GM23248 (cell line): ENCODE results near the gene EEPD1. TPM values are rescaled to one million over a fixed set of nuclear protein-coding genes. Genes with fewer than 3 reads are reported as not detected.

Source experiments
- DNase-seq: peaks from one replicate; pipeline ENCODE4 v3.0.0-alpha.2; 2015
- H2AFZ ChIP-seq: fragments of 200-600 bp; sonication (generic); 2 replicates; pipeline ENCODE4 v1.6.1; 2016; ENCODE audit warnings: antibody characterized with exemption
- H3F3A ChIP-seq: fragments of 200-600 bp; sonication (generic); 2 replicates; pipeline ENCODE4 v1.6.1; 2016; ENCODE audit warnings: mild to moderate bottlenecking, antibody characterized with exemption, mixed run types; ENCODE audit not compliant: insufficient read depth
- H3K27ac ChIP-seq: fragments of 200-600 bp; sonication (generic); 2 replicates; pipeline ENCODE4 v1.5.1; 2016; ENCODE audit warnings: mild to moderate bottlenecking
- H3K27me3 ChIP-seq: fragments of 200-600 bp; sonication (generic); replicated peaks from 2 replicates; pipeline ENCODE4 v1.6.1; 2016; ENCODE audit warnings: mild to moderate bottlenecking; ENCODE audit not compliant: insufficient read depth
- H3K36me3 ChIP-seq: fragments of 200-600 bp; sonication (generic); 2 replicates; pipeline ENCODE4 v1.6.1; 2016; ENCODE audit warnings: low read depth, mild to moderate bottlenecking
- H3K4me1 ChIP-seq: fragments of 200-600 bp; sonication (generic); 2 replicates; pipeline ENCODE4 v1.6.1; 2016; ENCODE audit warnings: mild to moderate bottlenecking; ENCODE audit not compliant: insufficient read depth
- H3K4me2 ChIP-seq: fragments of 200-600 bp; sonication (generic); one replicate; pipeline ENCODE4 v1.6.1; 2016; ENCODE audit warnings: mild to moderate bottlenecking; ENCODE audit not compliant: unreplicated experiment
- H3K4me3 ChIP-seq: fragments of 200-600 bp; sonication (generic); 2 replicates; pipeline ENCODE4 v1.5.1; 2016; ENCODE audit warnings: mild to moderate bottlenecking
- H3K79me2 ChIP-seq: fragments of 200-600 bp; sonication (generic); 2 replicates; pipeline ENCODE4 v1.6.1; 2016; ENCODE audit warnings: mild to moderate bottlenecking; ENCODE audit not compliant: insufficient read depth
- H3K9ac ChIP-seq: fragments of 200-600 bp; sonication (generic); 2 replicates; pipeline ENCODE4 v1.6.1; 2016; ENCODE audit warnings: mild to moderate bottlenecking
- H3K9me2 ChIP-seq: fragments of 200-600 bp; sonication (generic); 2 replicates; pipeline ENCODE4 v1.6.1; 2016; ENCODE audit warnings: mixed run types, mild to moderate bottlenecking, moderate library complexity; ENCODE audit not compliant: insufficient read depth
- H3K9me3 ChIP-seq: fragments of 200-600 bp; sonication (generic); one replicate; pipeline ENCODE4 v1.6.1; 2017; ENCODE audit warnings: low read depth
- H4K20me1 ChIP-seq: fragments of 200-600 bp; sonication (generic); 2 replicates; pipeline ENCODE4 v1.6.0; 2016; ENCODE audit not compliant: insufficient read depth
- EZH2 ChIP-seq: fragments of 200-600 bp; sonication (generic); IDR thresholded peaks from 2 replicates; pipeline ENCODE4 v1.6.1; 2018; ENCODE audit warnings: antibody characterized with exemption, mild to moderate bottlenecking; ENCODE audit not compliant: insufficient read depth, poor library complexity, severe bottlenecking
- EZH2phosphoT487 ChIP-seq: fragments of 200-600 bp; sonication (generic); IDR thresholded peaks from 2 replicates; pipeline ENCODE4 v1.6.1; 2018; ENCODE audit warnings: antibody characterized with exemption, moderate library complexity, mild to moderate bottlenecking, low read depth; ENCODE audit not compliant: insufficient read depth
- WGBS, 2 experiments: methylation state at CpG; one replicate each; pipeline ENCODE4 v1.1.6; 2015 to 2017; ENCODE audit warnings: low lambda C conversion rate in 2 of 2, low coverage in 1 of 2; ENCODE audit errors: missing lambda C conversion rate in 2 of 2; 5-methylcytosine and 5-hydroxymethylcytosine counted together
- in situ Hi-C: fragments of 300-500 bp; cut with MboI; formaldehyde crosslinking; loops from 2 replicates; pipeline ENCODE4 v1.15.0; 2020
- polyA plus RNA-seq: library from polyadenylated mRNA; unstranded; fragments of >200 nt; fragmentation: Nextera tagmentation; extraction: Ambion mirVana; gene quantifications from 2 replicates; pipeline ENCODE4 v1.2.1, GENCODE V29; 2016
- total RNA-seq: library from RNA; depleted of rRNA; stranded (reverse); fragments of >200 nt; shearing (Covaris generic); gene quantifications from 2 replicates; pipeline ENCODE4 v1.2.3, GENCODE V29; 2014

EEPD1 gene
- total and polyA plus RNA-seq, 2 experiments from 2014 or later = 1.6 to 5.2 TPM

GRCh38 chr7:36198854-36199266 lies 45.8 kb downstream of the EEPD1 start:
- peaks cover 4% of the 10 kb centered on the region; the same call in 1 of the 2 replicates for H3K4me1 ChIP-seq
- no peak overlapping the region for H3K4me2 ChIP-seq
- 76% methylated on average over 4 of the region's 4 CpGs for WGBS, 2 experiments
- no peaks in the 10 kb centered on the region for H3K27me3 ChIP-seq
- H3K79me2 ChIP-seq = no peaks in the 10 kb centered on the region
- no peak overlapping the region for H3K27ac ChIP-seq
- H3F3A ChIP-seq = no peaks in the 10 kb centered on the region
- no peak overlapping the region for H3K4me3 ChIP-seq
- no peaks in the 10 kb centered on the region for H3K36me3 ChIP-seq
- H4K20me1 ChIP-seq = no peaks in the 10 kb centered on the region
- no peak overlapping the region for H2AFZ ChIP-seq
- no peak overlapping the region for H3K9ac ChIP-seq
- no peaks in the 10 kb centered on the region for H3K9me2 ChIP-seq
- in situ Hi-C loops = no loop called here
- no peak for TF ChIP-seq EZH2
- no peaks in the 10 kb centered on the region for H3K9me3 ChIP-seq
- DNase-seq = no peak

GRCh38 chr7:36199329-36199728 lies 46.3 kb downstream of the EEPD1 start:
- Histone ChIP-seq H3K9ac (no peak overlapping the region), H3K4me3 (no peak overlapping the region), H3K27ac (no peak overlapping the region), H3K27me3 (no peaks in the 10 kb centered on the region), H3K9me2 (no peaks in the 10 kb centered on the region), H3K4me2 (no peak overlapping the region), H3F3A (no peaks in the 10 kb centered on the region), H3K36me3 (no peaks in the 10 kb centered on the region), H3K9me3 (no peaks in the 10 kb centered on the region), H3K4me1 (peaks cover 4% of the 10 kb centered on the region; the same call in 1 of the 2 replicates), H2AFZ (no peak overlapping the region), H3K79me2 (no peaks in the 10 kb centered on the region), H4K20me1 (no peaks in the 10 kb centered on the region)
- no peak for DNase-seq
- in situ Hi-C loops = no loop called here
- TF ChIP-seq EZH2phosphoT487 (no peak), EZH2 (no peak)
- 43 to 50% methylated on average over 1 of the region's 1 CpG for WGBS, 2 experiments

DNA sequence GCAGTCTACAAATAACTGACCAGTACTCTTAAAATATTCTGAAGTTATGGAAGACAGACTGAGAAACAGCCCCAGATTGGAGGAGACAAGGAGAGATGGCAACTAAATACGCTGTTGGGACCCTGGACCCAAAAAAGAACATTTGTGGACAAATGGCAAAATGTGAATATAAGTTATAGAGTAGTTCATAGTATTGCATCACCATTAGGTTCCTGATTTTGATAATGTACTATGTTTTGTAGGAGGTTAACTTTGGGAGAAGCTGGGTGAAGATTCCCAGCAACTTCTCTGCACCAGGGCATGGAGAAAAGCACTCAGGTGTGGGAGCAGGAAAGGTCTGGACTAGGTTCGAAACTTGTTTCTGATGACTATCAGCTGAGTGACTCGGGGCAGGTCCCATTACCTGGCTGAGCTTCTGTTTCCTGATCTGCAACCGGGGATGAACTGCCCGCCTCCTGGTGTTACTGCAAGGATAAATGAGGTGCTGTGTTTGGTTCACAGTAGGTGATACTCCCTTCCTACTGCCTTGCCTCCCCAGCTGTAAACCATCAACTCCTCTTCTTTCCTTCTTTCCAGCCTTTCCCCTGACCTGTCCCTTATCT lies 48.2 kb downstream of the EEPD1 start:
- no peaks in the 10 kb centered on the region for H3K9me2 ChIP-seq
- H2AFZ ChIP-seq = no peak overlapping the region
- 78 to 79% methylated on average over 5 of the region's 5 CpGs for WGBS, 2 experiments
- no peak overlapping the region for H3K4me2 ChIP-seq
- no peaks in the 10 kb centered on the region for H3K79me2 ChIP-seq
- no peaks in the 10 kb centered on the region for H3F3A ChIP-seq
- H3K36me3 ChIP-seq = no peaks in the 10 kb centered on the region
- no peak overlapping the region for H3K27ac ChIP-seq
- in situ Hi-C loops = no loop called here
- no peak overlapping the region for H3K9ac ChIP-seq
- H3K9me3 ChIP-seq = no peaks in the 10 kb centered on the region
- H4K20me1 ChIP-seq = no peaks in the 10 kb centered on the region
- no peaks in the 10 kb centered on the region for H3K27me3 ChIP-seq
- TF ChIP-seq EZH2 (no peak), EZH2phosphoT487 (no peak)
- no peak overlapping the region for H3K4me3 ChIP-seq
- DNase-seq = no peak
- no peaks in the 10 kb centered on the region for H3K4me1 ChIP-seq

DNA sequence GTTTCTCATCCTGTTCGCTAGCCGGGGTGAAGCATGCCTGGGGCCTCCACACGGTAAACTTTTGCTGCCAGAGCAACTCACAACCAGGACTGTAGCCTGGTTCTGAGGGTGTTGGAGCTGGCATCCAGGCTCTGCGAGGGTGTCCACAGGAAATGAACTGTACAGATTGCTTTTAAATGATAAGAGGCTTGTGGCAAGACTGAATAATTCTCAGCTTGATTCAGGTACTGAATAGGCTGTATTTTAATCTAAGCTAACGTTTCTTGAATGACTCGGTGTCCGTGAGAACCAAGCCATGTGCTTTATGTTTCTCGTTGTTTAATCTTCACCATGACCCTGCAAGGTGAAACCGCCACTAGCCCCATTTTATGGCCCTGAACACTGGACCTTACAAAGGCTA lies 49.3 kb downstream of the EEPD1 start:
- Histone ChIP-seq H3K27me3 (no peaks in the 10 kb centered on the region), H3F3A (no peaks in the 10 kb centered on the region), H3K4me3 (no peak overlapping the region), H3K9me3 (no peaks in the 10 kb centered on the region), H3K9me2 (no peaks in the 10 kb centered on the region), H3K27ac (no peak overlapping the region), H2AFZ (no peak overlapping the region), H3K9ac (no peak overlapping the region), H3K4me2 (no peak overlapping the region), H3K79me2 (no peaks in the 10 kb centered on the region), H3K36me3 (no peaks in the 10 kb centered on the region), H3K4me1 (peaks cover 4% of the 10 kb centered on the region), H4K20me1 (no peaks in the 10 kb centered on the region)
- TF ChIP-seq EZH2 = no peak
- no peak for TF ChIP-seq EZH2phosphoT487
- in situ Hi-C loops = no loop called here
- DNase-seq = no peak
- WGBS, 2 experiments = 71 to 80% methylated on average over 9 of the region's 9 CpGs
